Endothelial cell of umbilical vein (primary cell): ENCODE results near the gene P2RY1. TPM values are rescaled to one million over a fixed set of nuclear protein-coding genes. Genes with fewer than 3 reads are reported as not detected.

Experiments used
- BruUV-seq: library from RNA; stranded (reverse); fragments of 400-500 nt; replicated peaks from 2 replicates; lab custom pipeline; 2021; lab: Mats Ljungman, UMichigan
- CTCF ChIA-PET: fragments of 300-600, 350-600 bp; sonication (Branson Sonifier 250); formaldehyde crosslinking; loops from one replicate; lab custom pipeline; 2021; ENCODE audit warnings: antibody characterized with exemption, inconsistent platforms; lab: Charles Lee
- POLR2A ChIA-PET: fragments of 300-600, 350-600 bp; sonication (Branson Sonifier 250); formaldehyde crosslinking; loops from one replicate; lab custom pipeline; 2021; ENCODE audit warnings: antibody characterized with exemption, inconsistent platforms; lab: Charles Lee
- DNase-seq: peaks from one replicate; pipeline ENCODE4 v3.0.0-alpha.2; 2011; ENCODE audit warnings: low read depth, low spot score
- FAIRE-seq: peaks from 2 replicates; lab custom pipeline; 2011; peaks lifted over from hg19 to GRCh38; lab: Jason Lieb, UNC
- H2AFZ ChIP-seq: 2 replicates; pipeline ENCODE4 v1.6.0; 2012; ENCODE audit warnings: low read depth, low read length, control low read depth, inconsistent platforms
- H3K27ac ChIP-seq: 2 replicates; pipeline ENCODE4 v1.5.1; 2011; ENCODE audit warnings: low read depth, mild to moderate bottlenecking, control low read depth, low read length, moderate library complexity; ENCODE audit not compliant: insufficient read depth
- H3K27me3 ChIP-seq, 2 experiments: 2 replicates each; pipeline versions ENCODE4 v1.6.0 to v1.6.1; 2011; ENCODE audit warnings: low read length in 2 of 2, mixed read lengths in 1 of 2; ENCODE audit not compliant: control insufficient read depth in 2 of 2, insufficient read depth in 2 of 2
- H3K36me3 ChIP-seq, 2 experiments: 2 replicates in 1 of 2; 3 replicates in 1 of 2; pipeline ENCODE4 v1.5.1; 2011; ENCODE audit warnings: low read length in 2 of 2, mild to moderate bottlenecking in 1 of 2, moderate library complexity in 1 of 2; ENCODE audit not compliant: control insufficient read depth in 2 of 2, insufficient read depth in 2 of 2; ENCODE audit errors: extremely low read depth in 1 of 2
- H3K4me1 ChIP-seq: 3 replicates; pipeline ENCODE4 v1.5.1; 2011; ENCODE audit warnings: mild to moderate bottlenecking, low read length; ENCODE audit not compliant: control insufficient read depth, insufficient read depth; ENCODE audit errors: extremely low read depth
- H3K4me2 ChIP-seq: 2 replicates; pipeline ENCODE4 v1.6.1; 2011; ENCODE audit warnings: low read length, control low read depth, mixed read lengths; ENCODE audit not compliant: insufficient read depth
- H3K4me3 ChIP-seq, 3 experiments: fragments of 200-600 bp in 1 of 3; sonication (generic), shearing (Covaris generic) in 1 of 3; replicated peaks in 1 of 3; 2 replicates each; pipeline ENCODE4 v1.5.1; 2011 to 2016; ENCODE audit warnings: control low read depth in 3 of 3, low read length in 3 of 3, mild to moderate bottlenecking in 2 of 3, inconsistent platforms in 1 of 3, low read depth in 1 of 3, moderate library complexity in 1 of 3; ENCODE audit not compliant: insufficient read depth in 1 of 3
- H3K79me2 ChIP-seq: 2 replicates; pipeline ENCODE4 v1.6.0; 2012; ENCODE audit warnings: low read length, inconsistent platforms; ENCODE audit not compliant: control insufficient read depth, insufficient read depth
- H3K9ac ChIP-seq: replicated peaks from 2 replicates; pipeline ENCODE3; 2011; ENCODE audit warnings: low read length, control low read depth; ENCODE audit not compliant: insufficient read depth; ENCODE audit errors: extremely low read depth
- H3K9me1 ChIP-seq: replicated peaks from 3 replicates; pipeline ENCODE4 v1.6.0; 2011; ENCODE audit warnings: mild to moderate bottlenecking, low read length; ENCODE audit not compliant: control insufficient read depth, insufficient read depth; ENCODE audit errors: extremely low read depth
- H3K9me3 ChIP-seq: replicated peaks from 2 replicates; pipeline ENCODE4 v1.5.1; 2012; ENCODE audit warnings: low read length, inconsistent platforms; ENCODE audit not compliant: control insufficient read depth, insufficient read depth
- H4K20me1 ChIP-seq: replicated peaks from 2 replicates; pipeline ENCODE3; 2011; ENCODE audit warnings: mild to moderate bottlenecking, low read length; ENCODE audit not compliant: control insufficient read depth, insufficient read depth; ENCODE audit errors: extremely low read depth
- CTCF ChIP-seq, 2 donors: IDR thresholded peaks; 1 replicate in 1 of 2; 2 replicates in 1 of 2; pipeline ENCODE4 v1.5.1; 2011; ENCODE audit warnings: low read length in 2 of 2, mild to moderate bottlenecking in 2 of 2, moderate library complexity in 2 of 2, control low read depth in 1 of 2, inconsistent platforms in 1 of 2, low read depth in 1 of 2; ENCODE audit not compliant: insufficient read depth in 1 of 2; ENCODE audit errors: extremely low read depth in 1 of 2
- EZH2 ChIP-seq: IDR thresholded peaks from 2 replicates; pipeline ENCODE4 v1.6.1; 2012; ENCODE audit warnings: borderline replicate concordance, low read depth, mild to moderate bottlenecking, moderate library complexity, low read length, inconsistent platforms; ENCODE audit not compliant: severe bottlenecking
- FOS ChIP-seq: IDR thresholded peaks from 2 replicates; pipeline ENCODE4 v1.6.1; 2011; ENCODE audit warnings: mild to moderate bottlenecking, low read length, moderate library complexity, borderline replicate concordance; ENCODE audit not compliant: insufficient read depth
- GATA2 ChIP-seq: IDR thresholded peaks from 2 replicates; pipeline ENCODE4 v1.7.0; 2011; ENCODE audit warnings: low read depth, mild to moderate bottlenecking, moderate library complexity, mixed read lengths, low read length; ENCODE audit not compliant: insufficient read length, insufficient read depth
- JUN ChIP-seq: IDR thresholded peaks from 2 replicates; pipeline ENCODE4 v1.6.1; 2011; ENCODE audit warnings: borderline replicate concordance, low read depth; ENCODE audit not compliant: insufficient read length, insufficient read depth
- MAX ChIP-seq: IDR thresholded peaks from 2 replicates; pipeline ENCODE4 v1.6.1; 2011; ENCODE audit not compliant: insufficient read depth, insufficient read length
- MYC ChIP-seq: IDR thresholded peaks from one replicate; pipeline ENCODE4 v1.6.1; 2011; ENCODE audit warnings: mild to moderate bottlenecking, low read depth, low read length
- POLR2A ChIP-seq: IDR thresholded peaks from 2 replicates; pipeline ENCODE4 v1.6.1; 2012; ENCODE audit warnings: low read depth, mild to moderate bottlenecking, control low read depth, low read length
- POLR2AphosphoS5 ChIP-seq: IDR thresholded peaks from 2 replicates; pipeline ENCODE4 v1.6.1; 2012; ENCODE audit warnings: low read depth, mild to moderate bottlenecking, control low read depth, low read length, moderate library complexity; ENCODE audit not compliant: insufficient read depth
- dilution Hi-C: fragments of 300-500 bp; cut with MboI; formaldehyde crosslinking; loops from one replicate; pipeline ENCODE4 v1.15.0; 2019; ENCODE audit warnings: low sequenced_read_pairs; ENCODE audit not compliant: extremely low pct_ligation_motif_present
- intact Hi-C: fragments of 100-400 bp; cut with micrococcal nuclease; formaldehyde crosslinking; loops from one replicate; pipeline ENCODE4 v1.10.0; 2022
- polyA plus RNA-seq, 4 experiments: library from polyadenylated mRNA; depleted of rRNA in 3 of 4; stranded (reverse) in 3 of 4; unstranded in 1 of 4; fragments of >200 nt; gene quantifications; 2 replicates each; pipeline versions ENCODE4 v1.2.1 to v1.2.3, GENCODE V29; 2011 to 2012; ENCODE audit warnings: missing spikeins in 1 of 4
- total RNA-seq: library from RNA; stranded (reverse); gene quantifications from 2 replicates; pipeline ENCODE4 v1.2.3, GENCODE V29; 2021

P2RY1 gene
- total and polyA plus RNA-seq, 2 donors (not counting 3 experiments of a cell fraction or from before 2014, with no cell fraction given): 0.81 to 1.7 TPM

GRCh38 chr3:152839511-152839910 is 4.6 kb downstream of the P2RY1 start:
- TF ChIP-seq FOS (no peak), JUN (no peak), GATA2 (no peak), POLR2AphosphoS5 (no peak), MYC (no peak), MAX (no peak), POLR2A (no peak), EZH2 (no peak), CTCF (IDR thresholded peaks at IDR 0.05; ENCODE audit: extremely low read depth in 1 of 2, insufficient read depth in 1 of 2, low read depth in 1 of 2, low read length in 2 of 2) (no peak)
- no peak overlapping the region for H3K27ac ChIP-seq
- ChIA-PET CTCF (no interaction called here), POLR2A (no interaction called here)
- no peaks in the 10 kb centered on the region for H3K9me1 ChIP-seq
- FAIRE-seq (peak; percentile 50), DNase-seq (no peak)
- H3K27me3 ChIP-seq: peaks cover 0 to 3% of the 10 kb centered on the region in 2 experiments
- no peaks in the 10 kb centered on the region for H3K36me3 ChIP-seq
- H3K4me2 ChIP-seq: no peak overlapping the region
- no peak overlapping the region for H2AFZ ChIP-seq
- dilution Hi-C loops (no loop called here), intact Hi-C loops (loop anchor here (5.0 kb wide), 1 partner anchor 123 kb away; no protein-coding TSS in a partner anchor)
- no peak overlapping the region for H3K4me3 ChIP-seq
- H3K9ac ChIP-seq: no peak overlapping the region
- H3K4me1 ChIP-seq: peaks cover 3% of the 10 kb centered on the region
- no TSS peak for BruUV-seq
- no peaks in the 10 kb centered on the region for H3K79me2 ChIP-seq
- no peaks in the 10 kb centered on the region for H3K9me3 ChIP-seq
- H4K20me1 ChIP-seq: no peaks in the 10 kb centered on the region
